ENCODE data around the gene ST3GAL4.
"Not testable (repeated sequence)": the region's sequence is repeated elsewhere in the genome, so short reads cannot be mapped to it uniquely, and the experiment has no call there.

Gene ST3GAL4

GRCh38 chr11:126345283-126345682 is 10.2 kb upstream of the ST3GAL4 start:
- Histone ChIP-seq H3K4me1 (ENCODE audit: control insufficient read depth in 1 of 2, insufficient read depth in 1 of 2, low read depth in 1 of 2, low read length in 1 of 2) (peaks cover 27 to 34% of the 10 kb centered on the region in 2 experiments), H3K27ac (peak overlapping the region; percentile 100), H3K27me3 (no peaks in the 10 kb centered on the region), H3K36me3 (peaks cover 23% of the 10 kb centered on the region), H3K4me3 (ENCODE audit: low read depth in 1 of 2, low read length in 1 of 2) (peak overlapping the region; percentile 37 to 52), H3K9me3 (no peaks in the 10 kb centered on the region)
- no peak for TF ChIP-seq CTCF (IDR thresholded peaks at IDR 0.05)

- H3K9me3 ChIP-seq, result no peaks in the 10 kb centered on the region
- peaks cover 23% of the 10 kb centered on the region for H3K36me3 ChIP-seq
- peak overlapping the region; percentile 37 to 52 for H3K4me3 ChIP-seq (ENCODE audit: low read depth in 1 of 2, low read length in 1 of 2)
- no peaks in the 10 kb centered on the region for H3K27me3 ChIP-seq
- H3K4me1 ChIP-seq (ENCODE audit: control insufficient read depth in 1 of 2, insufficient read depth in 1 of 2, low read depth in 1 of 2, low read length in 1 of 2), result peaks cover 33 to 38% of the 10 kb centered on the region in 2 experiments
- H3K27ac ChIP-seq, result peak overlapping the region; percentile 100
- no peak for TF ChIP-seq CTCF (IDR thresholded peaks at IDR 0.05)
These were observed 9.5 kb upstream of the ST3GAL4 start for GRCh38 chr11:126345759-126346585.

- TF ChIP-seq CTCF (IDR thresholded peaks at IDR 0.05), result no peak
- Histone ChIP-seq H3K27ac (peak overlapping the region; percentile 100), H3K36me3 (peaks cover 17% of the 10 kb centered on the region)
These were observed 8.9 kb upstream of the ST3GAL4 start for GRCh38 chr11:126346586-126346940.

GRCh38 chr11:126346946-126347345 is 8.5 kb upstream of the ST3GAL4 start:
- Histone ChIP-seq H3K4me1 (ENCODE audit: control insufficient read depth in 1 of 2, insufficient read depth in 1 of 2, low read depth in 1 of 2, low read length in 1 of 2) (peaks cover 43 to 48% of the 10 kb centered on the region in 2 experiments), H3K36me3 (peaks cover 13% of the 10 kb centered on the region), H3K4me3 (ENCODE audit: low read depth in 1 of 2, low read length in 1 of 2) (peak overlapping the region; percentile 37 to 52), H3K27ac (peak overlapping the region; percentile 100)
- H3K27me3 ChIP-seq, H3K9me3 ChIP-seq: not testable (repeated sequence)

More at GRCh38 chr11:126346586-126346940, 8.9 kb upstream of the ST3GAL4 start:
- no peaks in the 10 kb centered on the region for H3K9me3 ChIP-seq
- no peaks in the 10 kb centered on the region for H3K27me3 ChIP-seq
- H3K4me1 ChIP-seq (ENCODE audit: control insufficient read depth in 1 of 2, insufficient read depth in 1 of 2, low read depth in 1 of 2, low read length in 1 of 2), result peaks cover 39 to 44% of the 10 kb centered on the region in 2 experiments
- peak overlapping the region; percentile 37 to 52 for H3K4me3 ChIP-seq (ENCODE audit: low read depth in 1 of 2, low read length in 1 of 2)

- Histone ChIP-seq H3K4me1 (ENCODE audit: control insufficient read depth in 1 of 2, insufficient read depth in 1 of 2, low read depth in 1 of 2, low read length in 1 of 2) (peaks cover 54 to 59% of the 10 kb centered on the region in 2 experiments), H3K27ac (peak overlapping the region; percentile 100), H3K27me3 (no peaks in the 10 kb centered on the region), H3K9me3 (no peaks in the 10 kb centered on the region), H3K4me3 (ENCODE audit: low read depth in 1 of 2, low read length in 1 of 2) (no peak overlapping the region), H3K36me3 (peaks cover 11% of the 10 kb centered on the region)
- TF ChIP-seq CTCF (IDR thresholded peaks at IDR 0.05), result no peak
These were observed 7.5 kb upstream of the ST3GAL4 start for GRCh38 chr11:126347751-126348668.
